Parathyroid adenoma (tissue), 2 donors: ENCODE measurements around the gene RSPO1.

Experiments used
- H2AFZ ChIP-seq: fragments of 300-600 bp; sonication (generic); one replicate; pipeline ENCODE4 v1.7.0; 2017; ENCODE audit warnings: antibody characterized with exemption, mild to moderate bottlenecking
- H3K27ac ChIP-seq: fragments of 300-600 bp; sonication (generic); one replicate; pipeline ENCODE4 v1.7.0; 2017
- H3K27me3 ChIP-seq: fragments of 300-600 bp; sonication (generic); one replicate; pipeline ENCODE4 v1.7.0; 2017; ENCODE audit warnings: low read length; ENCODE audit not compliant: control insufficient read depth, insufficient read depth
- H3K36me3 ChIP-seq: fragments of 300-600 bp; sonication (generic); one replicate; pipeline ENCODE4 v1.7.0; 2017; ENCODE audit warnings: low read length; ENCODE audit not compliant: control insufficient read depth, insufficient read depth
- H3K4me1 ChIP-seq: fragments of 300-600 bp; sonication (generic); one replicate; pipeline ENCODE4 v1.7.0; 2017; ENCODE audit warnings: control low read depth
- H3K4me2 ChIP-seq: fragments of 300-600 bp; sonication (generic); one replicate; pipeline ENCODE4 v1.7.0; 2017; ENCODE audit warnings: low read length
- H3K4me3 ChIP-seq: fragments of 300-600 bp; sonication (generic); one replicate; pipeline ENCODE4 v1.7.0; 2017; ENCODE audit warnings: low read depth, low read length
- H3K79me2 ChIP-seq: fragments of 300-600 bp; sonication (generic); one replicate; pipeline ENCODE4 v1.7.0; 2017; ENCODE audit warnings: control low read depth
- H3K9ac ChIP-seq: fragments of 300-600 bp; sonication (generic); one replicate; pipeline ENCODE4 v1.7.0; 2017; ENCODE audit warnings: mild to moderate bottlenecking
- H3K9me3 ChIP-seq: fragments of 300-600 bp; sonication (generic); one replicate; pipeline ENCODE4 v1.7.0; 2017; ENCODE audit warnings: low read length; ENCODE audit not compliant: control insufficient read depth
- TF ChIP-seq, protein P1 (sequence below): fragments of 300-600 bp; sonication (generic); IDR thresholded peaks from one replicate; pipeline ENCODE4 v1.7.0; 2017; ENCODE audit warnings: antibody characterized with exemption, mild to moderate bottlenecking
- donor health status: primary hyperparathyroidism.

The RSPO1 gene

DNA sequence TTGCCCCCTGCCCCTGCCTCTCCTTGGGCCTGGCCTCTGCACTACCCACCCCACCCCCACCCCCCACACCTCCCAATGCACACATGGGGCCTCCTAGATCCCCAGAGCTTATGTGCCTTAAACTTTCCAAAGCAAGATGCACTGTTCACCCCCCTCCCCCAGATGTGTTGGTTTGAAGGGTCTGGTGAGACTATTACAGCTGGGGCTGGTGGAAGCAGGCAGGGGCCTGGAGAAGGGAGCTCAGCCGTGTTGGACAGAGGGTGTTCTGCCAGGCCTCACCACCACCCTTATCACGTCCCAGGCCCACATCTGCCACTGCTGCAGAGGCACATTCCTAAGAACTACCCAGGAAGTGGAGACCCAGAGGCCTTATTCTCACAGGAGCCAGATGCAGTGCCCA is 18.3 kb upstream of the RSPO1 start:
- Histone ChIP-seq H3K79me2 (no peaks in the 10 kb centered on the region), H3K9ac (no peak overlapping the region)
- TF ChIP-seq, protein P1, sequence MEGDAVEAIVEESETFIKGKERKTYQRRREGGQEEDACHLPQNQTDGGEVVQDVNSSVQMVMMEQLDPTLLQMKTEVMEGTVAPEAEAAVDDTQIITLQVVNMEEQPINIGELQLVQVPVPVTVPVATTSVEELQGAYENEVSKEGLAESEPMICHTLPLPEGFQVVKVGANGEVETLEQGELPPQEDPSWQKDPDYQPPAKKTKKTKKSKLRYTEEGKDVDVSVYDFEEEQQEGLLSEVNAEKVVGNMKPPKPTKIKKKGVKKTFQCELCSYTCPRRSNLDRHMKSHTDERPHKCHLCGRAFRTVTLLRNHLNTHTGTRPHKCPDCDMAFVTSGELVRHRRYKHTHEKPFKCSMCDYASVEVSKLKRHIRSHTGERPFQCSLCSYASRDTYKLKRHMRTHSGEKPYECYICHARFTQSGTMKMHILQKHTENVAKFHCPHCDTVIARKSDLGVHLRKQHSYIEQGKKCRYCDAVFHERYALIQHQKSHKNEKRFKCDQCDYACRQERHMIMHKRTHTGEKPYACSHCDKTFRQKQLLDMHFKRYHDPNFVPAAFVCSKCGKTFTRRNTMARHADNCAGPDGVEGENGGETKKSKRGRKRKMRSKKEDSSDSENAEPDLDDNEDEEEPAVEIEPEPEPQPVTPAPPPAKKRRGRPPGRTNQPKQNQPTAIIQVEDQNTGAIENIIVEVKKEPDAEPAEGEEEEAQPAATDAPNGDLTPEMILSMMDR = no peak

DNA sequence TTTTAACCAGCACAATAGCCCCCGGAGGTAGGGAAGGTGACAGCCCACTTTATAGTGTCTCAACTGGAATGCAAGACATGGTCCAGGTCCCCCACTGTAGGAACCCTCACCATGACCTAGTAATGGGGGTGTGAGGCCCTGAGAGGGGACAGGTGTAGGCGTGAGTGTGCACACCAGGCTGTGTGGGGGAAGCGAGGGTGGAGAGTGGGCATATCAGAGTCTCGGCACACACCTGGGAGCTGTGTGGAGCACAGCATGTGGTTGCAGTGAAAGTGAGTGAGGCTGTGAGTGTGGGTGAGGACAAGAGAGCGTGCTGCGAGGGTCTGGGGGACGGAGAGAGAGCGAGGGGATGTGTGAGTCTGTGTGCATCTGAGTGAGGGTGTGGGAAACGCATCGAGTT is 17.1 kb upstream of the RSPO1 start:
- no peaks in the 10 kb centered on the region for H3K9me3 ChIP-seq
- no peak overlapping the region for H3K9ac ChIP-seq
- H3K4me1 ChIP-seq = no peaks in the 10 kb centered on the region
- TF ChIP-seq, protein P1 = no peak
- H2AFZ ChIP-seq = no peak overlapping the region
- H3K79me2 ChIP-seq = no peaks in the 10 kb centered on the region
- no peak overlapping the region for H3K4me3 ChIP-seq
- H3K27ac ChIP-seq = no peak overlapping the region
- no peaks in the 10 kb centered on the region for H3K36me3 ChIP-seq
- no peaks in the 10 kb centered on the region for H3K27me3 ChIP-seq
- H3K4me2 ChIP-seq = no peak overlapping the region

More for the DNA sequence above, 18.3 kb upstream of the RSPO1 start:
- H3K27me3 ChIP-seq = no peaks in the 10 kb centered on the region
- no peak overlapping the region for H2AFZ ChIP-seq
- no peaks in the 10 kb centered on the region for H3K4me1 ChIP-seq
- no peak overlapping the region for H3K4me3 ChIP-seq
- H3K4me2 ChIP-seq = no peak overlapping the region
- no peak overlapping the region for H3K27ac ChIP-seq
- no peaks in the 10 kb centered on the region for H3K36me3 ChIP-seq
- no peaks in the 10 kb centered on the region for H3K9me3 ChIP-seq

DNA sequence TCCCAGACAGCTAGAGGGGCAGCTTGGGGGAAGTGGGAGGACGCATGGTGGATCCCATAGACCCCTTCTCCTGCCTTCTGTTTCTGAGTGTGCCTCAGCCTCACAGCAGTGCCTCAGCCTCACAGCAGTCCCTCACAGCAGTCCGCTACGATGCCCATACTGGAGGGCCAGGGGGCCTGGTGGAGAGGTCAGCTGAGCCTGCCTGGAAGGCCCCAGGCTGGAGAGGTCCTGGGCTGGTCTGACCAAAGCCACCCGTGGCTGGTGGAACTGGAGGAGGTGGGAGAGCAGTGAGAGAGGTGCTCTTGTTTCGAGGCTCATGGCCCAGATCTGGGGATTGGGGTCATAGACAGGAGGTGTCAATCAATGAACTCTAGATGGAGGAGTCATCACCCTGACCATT is 16.0 kb upstream of the RSPO1 start:
- H3K79me2 ChIP-seq = no peaks in the 10 kb centered on the region
- H2AFZ ChIP-seq = no peak overlapping the region
- no peaks in the 10 kb centered on the region for H3K9me3 ChIP-seq
- H3K27me3 ChIP-seq = no peaks in the 10 kb centered on the region
- H3K4me3 ChIP-seq = no peak overlapping the region
- no peak overlapping the region for H3K27ac ChIP-seq
- no peaks in the 10 kb centered on the region for H3K36me3 ChIP-seq
- no peak overlapping the region for H3K9ac ChIP-seq
- TF ChIP-seq, protein P1 = no peak
- no peak overlapping the region for H3K4me2 ChIP-seq
- H3K4me1 ChIP-seq = no peaks in the 10 kb centered on the region

DNA sequence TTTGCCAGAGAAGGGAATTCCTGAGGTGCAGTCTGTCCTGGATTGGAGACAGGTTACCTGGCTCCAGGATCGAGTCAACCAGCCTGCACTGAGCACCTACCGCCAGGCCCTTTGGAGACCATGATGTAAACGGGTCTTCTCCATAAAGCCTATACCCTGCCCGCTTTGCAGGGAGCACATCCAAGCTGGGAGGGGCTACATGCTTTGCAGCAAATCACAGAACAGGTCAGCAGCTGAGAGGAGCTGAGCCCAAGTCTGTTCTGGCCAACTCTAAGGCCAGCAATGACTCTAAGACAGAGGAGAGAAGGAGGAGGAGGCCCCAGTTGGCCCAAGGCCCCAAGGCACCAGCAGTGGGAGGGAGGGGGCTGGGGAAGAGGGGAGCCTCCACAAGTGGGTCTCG is 15.5 kb upstream of the RSPO1 start:
- Histone ChIP-seq H3K27ac (no peak overlapping the region), H3K9me3 (no peaks in the 10 kb centered on the region), H3K4me3 (no peak overlapping the region), H3K27me3 (no peaks in the 10 kb centered on the region), H3K79me2 (no peaks in the 10 kb centered on the region), H3K9ac (no peak overlapping the region), H3K4me1 (no peaks in the 10 kb centered on the region), H2AFZ (no peak overlapping the region), H3K4me2 (no peak overlapping the region), H3K36me3 (no peaks in the 10 kb centered on the region)
- TF ChIP-seq, protein P1 = no peak

DNA sequence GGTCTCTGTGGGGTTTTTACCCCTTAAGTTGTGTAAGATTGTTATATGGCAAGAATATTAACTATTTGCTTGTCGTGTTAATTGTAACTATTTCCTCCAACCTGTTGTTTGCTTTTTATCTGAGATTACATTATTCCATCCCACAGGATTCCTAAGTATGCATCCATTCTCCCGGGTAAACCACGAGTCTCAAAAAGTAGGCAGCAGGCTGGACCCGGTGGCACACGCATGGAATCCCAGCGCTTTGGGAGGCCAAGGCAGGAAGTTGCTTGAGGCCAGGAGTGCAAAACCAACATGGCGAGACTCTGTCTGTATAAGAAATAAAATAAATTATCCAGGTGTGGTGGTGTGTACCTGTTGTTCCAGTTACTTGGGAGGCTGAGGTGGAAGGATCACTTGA is 12.6 kb upstream of the RSPO1 start:
- no peak overlapping the region for H2AFZ ChIP-seq
- H3K27ac ChIP-seq = no peak overlapping the region
- H3K4me1 ChIP-seq = no peaks in the 10 kb centered on the region
- H3K27me3 ChIP-seq = no peaks in the 10 kb centered on the region
- no peak overlapping the region for H3K4me3 ChIP-seq
- no peaks in the 10 kb centered on the region for H3K36me3 ChIP-seq
- TF ChIP-seq, protein P1 = no peak
- H3K79me2 ChIP-seq = no peaks in the 10 kb centered on the region
- H3K9me3 ChIP-seq = no peaks in the 10 kb centered on the region
- no peak overlapping the region for H3K9ac ChIP-seq
- no peak overlapping the region for H3K4me2 ChIP-seq
